GM19372 (cell line): ENCODE measurements around the gene CRNKL1.

Experiments
- ATAC-seq: cut with Tn5 transposase; IDR thresholded peaks from one replicate; pipeline ENCODE4 v1.9.1; 2021; ENCODE audit warnings: mild to moderate bottlenecking, low read depth, moderate library complexity; ENCODE audit not compliant: unreplicated experiment

The CRNKL1 gene

GRCh38 chr20:19986419-19986818, 65.8 kb downstream of the CRNKL1 start:
- ATAC-seq = no peak
